GM21576 (cell line): Measurements from ENCODE around the gene ZNF331.

Experiments
- ATAC-seq: cut with Tn5 transposase; IDR thresholded peaks from one replicate; pipeline ENCODE4 v1.9.1; 2021; ENCODE audit warnings: mild to moderate bottlenecking, moderate library complexity; ENCODE audit not compliant: unreplicated experiment

Gene ZNF331

GRCh38 chr19:53624771-53625545, 87.0 kb downstream of the ZNF331 start:
- ATAC-seq: no peak

- no peak for ATAC-seq
Measured at GRCh38 chr19:53626486-53626885, 88.5 kb downstream of the ZNF331 start.

DNA sequence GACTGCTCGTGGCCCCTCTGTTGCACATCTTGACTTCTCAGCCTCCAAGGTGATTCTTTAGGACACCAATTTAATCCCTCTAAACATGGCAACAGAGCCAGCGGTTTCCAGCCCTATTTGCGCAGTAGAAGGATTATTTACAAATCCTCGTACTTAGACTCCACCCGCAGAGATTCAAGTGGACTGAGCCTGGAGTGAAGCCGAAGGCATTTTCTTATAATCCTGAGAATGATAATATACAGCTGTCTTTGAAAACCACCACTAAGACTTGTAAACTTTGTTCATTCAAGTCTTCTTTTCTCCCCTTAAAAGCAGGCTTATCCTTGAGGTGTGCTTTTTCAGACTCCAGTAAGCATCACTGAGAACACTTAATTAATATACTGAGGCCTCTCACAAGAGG, 89.0 kb downstream of the ZNF331 start:
- no peak for ATAC-seq
